ENCODE data around the gene PAQR4.

The PAQR4 gene

DNA sequence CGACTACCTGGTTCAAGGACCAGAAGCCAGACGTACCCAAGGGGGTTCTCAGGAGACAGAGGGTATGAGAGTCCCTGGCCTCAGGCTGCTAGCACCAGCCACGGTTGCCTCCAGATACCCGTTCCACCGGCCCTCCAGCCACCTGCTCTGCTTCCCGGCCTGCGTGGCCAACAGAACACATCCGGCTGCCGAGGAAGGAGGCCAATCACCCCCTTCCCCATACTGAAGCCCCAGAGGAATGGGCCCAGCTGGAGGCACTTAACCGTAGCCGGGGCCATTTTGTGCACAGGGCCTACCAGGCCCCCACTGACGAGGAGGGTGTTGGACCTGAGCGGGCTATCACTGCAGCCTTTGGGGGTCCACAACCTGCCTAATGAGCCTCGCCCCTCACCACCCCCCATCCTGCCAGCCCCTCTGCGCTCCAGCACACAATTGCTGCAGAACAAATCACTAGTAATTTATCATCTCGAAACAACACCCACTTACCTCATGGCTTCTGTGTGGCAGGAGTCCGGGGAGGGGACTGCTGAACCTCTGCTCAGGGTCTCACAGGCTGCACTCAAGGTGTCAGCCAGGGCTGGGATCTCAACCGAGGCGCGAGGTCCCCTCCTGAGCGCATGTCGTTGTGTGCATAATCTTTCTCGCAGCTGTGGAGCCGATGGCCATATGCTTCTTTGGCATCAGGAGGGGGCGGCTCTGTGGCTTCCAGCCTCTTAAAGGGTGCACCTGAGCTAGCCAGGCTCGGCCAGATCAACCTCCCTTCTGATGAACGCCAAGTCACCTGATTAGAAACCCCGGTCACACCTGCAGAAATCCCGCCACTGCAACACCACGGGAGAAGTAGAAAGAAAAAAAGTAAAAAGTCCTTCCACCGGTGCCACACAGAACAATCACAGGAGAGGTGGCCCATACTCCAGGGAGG lies 15.2 kb upstream of the PAQR4 start:
- DNase-seq (ENCODE audit: low read depth, low spot score), result no peak
- TF ChIP-seq CTCF (IDR thresholded peaks at IDR 0.05; ENCODE audit: low read depth, low read length), result no peak
- H3K4me3 ChIP-seq (ENCODE audit: low read depth, low read length), result no peak overlapping the region
- in situ Hi-C loops (cut with HindIII; ENCODE audit: low sequenced_read_pairs), result no loop called here

GRCh38 chr16:2954656-2955381 lies 14.3 kb upstream of the PAQR4 start:
- no peak for DNase-seq (ENCODE audit: low read depth, low spot score)
- no peak overlapping the region for H3K4me3 ChIP-seq (ENCODE audit: low read depth, low read length)
- no peak for TF ChIP-seq CTCF (IDR thresholded peaks at IDR 0.05; ENCODE audit: low read depth, low read length)
- in situ Hi-C loops (cut with HindIII; ENCODE audit: low sequenced_read_pairs), result no loop called here

- H3K4me3 ChIP-seq (ENCODE audit: low read depth, low read length), result no peak overlapping the region
- DNase-seq (ENCODE audit: low read depth, low spot score), result no peak
- no peak for TF ChIP-seq CTCF (IDR thresholded peaks at IDR 0.05; ENCODE audit: low read depth, low read length)
- in situ Hi-C loops (cut with HindIII; ENCODE audit: low sequenced_read_pairs), result no loop called here
Observed at GRCh38 chr16:2955438-2955778, 13.7 kb upstream of the PAQR4 start.

- no peak for TF ChIP-seq CTCF (IDR thresholded peaks at IDR 0.05; ENCODE audit: low read depth, low read length)
- in situ Hi-C loops (cut with HindIII; ENCODE audit: low sequenced_read_pairs), result no loop called here
- H3K4me3 ChIP-seq (ENCODE audit: low read depth, low read length), result no peak overlapping the region
- DNase-seq (ENCODE audit: low read depth, low spot score), result no peak
Observed at GRCh38 chr16:2955779-2956578, 13.2 kb upstream of the PAQR4 start.

DNA sequence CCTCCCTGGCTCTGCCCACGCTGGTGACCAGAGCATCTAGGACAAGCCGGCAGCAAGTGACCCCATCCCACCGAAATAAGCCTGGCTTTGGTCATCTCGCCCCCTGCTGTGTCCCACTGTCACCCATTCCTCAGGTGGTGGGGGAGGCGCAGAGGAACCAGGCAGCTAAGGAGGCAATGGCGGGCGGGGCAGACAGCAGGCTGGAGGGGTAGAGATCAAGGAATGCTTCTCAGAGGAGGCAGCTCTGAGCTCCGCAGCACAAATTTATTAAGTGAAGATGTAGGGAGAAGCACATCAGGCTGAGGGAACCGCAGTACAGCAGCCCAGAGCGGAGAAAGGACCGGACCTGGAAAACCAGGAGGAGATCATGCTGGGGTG lies 12.6 kb upstream of the PAQR4 start:
- in situ Hi-C loops (cut with HindIII; ENCODE audit: low sequenced_read_pairs), result no loop called here
- TF ChIP-seq CTCF (IDR thresholded peaks at IDR 0.05; ENCODE audit: low read depth, low read length), result no peak
- no peak overlapping the region for H3K4me3 ChIP-seq (ENCODE audit: low read depth, low read length)

GRCh38 chr16:2959206-2959605 lies 9.9 kb upstream of the PAQR4 start:
- TF ChIP-seq CTCF (IDR thresholded peaks at IDR 0.05; ENCODE audit: low read depth, low read length), result no peak
- no peak overlapping the region for H3K4me3 ChIP-seq (ENCODE audit: low read depth, low read length)
- in situ Hi-C loops (cut with HindIII; ENCODE audit: low sequenced_read_pairs), result no loop called here
- no peak for DNase-seq (ENCODE audit: low read depth, low spot score)

More for the DNA sequence above, 12.6 kb upstream of the PAQR4 start:
- DNase-seq (ENCODE audit: low read depth, low spot score), result no peak
